Kidney epithelial cell (primary cell): ENCODE results near the gene ZNF319. TPM values are rescaled to one million over a fixed set of nuclear protein-coding genes. Genes with fewer than 3 reads are reported as not detected.
"Not testable (repeated sequence)": the region's sequence is repeated elsewhere in the genome, so short reads cannot be mapped to it uniquely, and the experiment has no call there.

Experiments used
- DNase-seq: peaks from one replicate; pipeline ENCODE4 v3.0.0-alpha.2; 2010; ENCODE audit warnings: low read depth
- H3K27me3 ChIP-seq: 2 replicates; pipeline ENCODE4 v1.6.0; 2011; ENCODE audit warnings: low read length; ENCODE audit not compliant: control insufficient read depth, insufficient read depth
- H3K36me3 ChIP-seq: 2 replicates; pipeline ENCODE4 v1.5.1; 2011; ENCODE audit warnings: low read length; ENCODE audit not compliant: control insufficient read depth, insufficient read depth
- H3K4me3 ChIP-seq: 2 replicates; pipeline ENCODE4 v1.5.1; 2011; ENCODE audit warnings: low read depth, mild to moderate bottlenecking, control low read depth, low read length
- total RNA-seq: library from RNA; depleted of rRNA; stranded (reverse); fragments of >200 nt; gene quantifications from 2 replicates; pipeline ENCODE4 v1.2.3, GENCODE V29; 2015
- TF ChIP-seq, protein P1 (sequence below): IDR thresholded peaks from 2 replicates; pipeline ENCODE4 v1.5.1; 2011; ENCODE audit warnings: mild to moderate bottlenecking, moderate library complexity, low read length, control low read depth, inconsistent platforms; ENCODE audit not compliant: insufficient read depth, poor library complexity, severe bottlenecking

The ZNF319 gene
- total RNA-seq, 1 donor from 2014 or later = 11.9 TPM

DNA sequence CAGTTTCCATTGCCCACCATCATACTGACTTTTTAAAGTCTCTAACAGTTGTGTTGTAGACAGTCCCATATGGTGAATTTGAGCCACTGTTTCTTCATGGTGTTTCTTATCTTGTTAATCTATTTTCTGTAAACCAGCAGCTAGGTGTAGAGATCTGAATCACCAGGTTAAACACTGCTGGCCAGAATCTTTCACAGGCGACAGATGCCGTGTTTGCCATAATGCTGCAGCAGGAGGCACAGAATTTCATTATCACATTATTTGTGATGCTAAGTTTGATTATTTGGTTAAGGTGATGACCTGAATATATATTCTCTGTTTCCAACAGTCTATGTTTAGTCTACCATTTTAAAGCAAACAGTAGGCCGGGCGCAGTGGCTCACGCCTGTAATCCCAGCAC, 18.1 kb downstream of the ZNF319 start:
- Histone ChIP-seq H3K27me3 (peaks cover 16% of the 10 kb centered on the region), H3K4me3 (no peak overlapping the region), H3K36me3 (no peaks in the 10 kb centered on the region)
- TF ChIP-seq, protein P1, sequence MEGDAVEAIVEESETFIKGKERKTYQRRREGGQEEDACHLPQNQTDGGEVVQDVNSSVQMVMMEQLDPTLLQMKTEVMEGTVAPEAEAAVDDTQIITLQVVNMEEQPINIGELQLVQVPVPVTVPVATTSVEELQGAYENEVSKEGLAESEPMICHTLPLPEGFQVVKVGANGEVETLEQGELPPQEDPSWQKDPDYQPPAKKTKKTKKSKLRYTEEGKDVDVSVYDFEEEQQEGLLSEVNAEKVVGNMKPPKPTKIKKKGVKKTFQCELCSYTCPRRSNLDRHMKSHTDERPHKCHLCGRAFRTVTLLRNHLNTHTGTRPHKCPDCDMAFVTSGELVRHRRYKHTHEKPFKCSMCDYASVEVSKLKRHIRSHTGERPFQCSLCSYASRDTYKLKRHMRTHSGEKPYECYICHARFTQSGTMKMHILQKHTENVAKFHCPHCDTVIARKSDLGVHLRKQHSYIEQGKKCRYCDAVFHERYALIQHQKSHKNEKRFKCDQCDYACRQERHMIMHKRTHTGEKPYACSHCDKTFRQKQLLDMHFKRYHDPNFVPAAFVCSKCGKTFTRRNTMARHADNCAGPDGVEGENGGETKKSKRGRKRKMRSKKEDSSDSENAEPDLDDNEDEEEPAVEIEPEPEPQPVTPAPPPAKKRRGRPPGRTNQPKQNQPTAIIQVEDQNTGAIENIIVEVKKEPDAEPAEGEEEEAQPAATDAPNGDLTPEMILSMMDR = no peak
- DNase-seq = no peak

DNA sequence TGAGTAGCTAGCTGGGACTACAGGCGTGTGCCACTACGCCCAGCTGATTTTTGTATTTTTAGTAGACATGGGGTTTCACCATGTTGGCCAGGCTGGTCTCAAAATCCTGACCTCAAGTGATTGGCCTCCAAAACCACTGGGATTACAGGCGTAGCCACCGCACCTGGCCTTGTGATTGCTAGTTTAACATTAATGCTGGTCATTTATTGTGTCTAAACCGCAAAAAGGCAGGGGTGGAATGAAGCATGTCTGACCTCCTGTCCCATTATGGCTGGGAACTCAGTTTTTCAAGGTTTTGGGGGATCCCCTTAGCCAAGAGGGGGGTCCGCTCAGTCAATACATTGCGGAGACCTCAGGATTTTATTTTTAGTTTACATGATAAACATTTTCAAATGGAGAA, 18.8 kb downstream of the ZNF319 start:
- Histone ChIP-seq H3K27me3 (peaks cover 14% of the 10 kb centered on the region), H3K4me3 (no peak overlapping the region), H3K36me3 (no peaks in the 10 kb centered on the region)
- TF ChIP-seq, protein P1 = no peak
- no peak for DNase-seq

DNA sequence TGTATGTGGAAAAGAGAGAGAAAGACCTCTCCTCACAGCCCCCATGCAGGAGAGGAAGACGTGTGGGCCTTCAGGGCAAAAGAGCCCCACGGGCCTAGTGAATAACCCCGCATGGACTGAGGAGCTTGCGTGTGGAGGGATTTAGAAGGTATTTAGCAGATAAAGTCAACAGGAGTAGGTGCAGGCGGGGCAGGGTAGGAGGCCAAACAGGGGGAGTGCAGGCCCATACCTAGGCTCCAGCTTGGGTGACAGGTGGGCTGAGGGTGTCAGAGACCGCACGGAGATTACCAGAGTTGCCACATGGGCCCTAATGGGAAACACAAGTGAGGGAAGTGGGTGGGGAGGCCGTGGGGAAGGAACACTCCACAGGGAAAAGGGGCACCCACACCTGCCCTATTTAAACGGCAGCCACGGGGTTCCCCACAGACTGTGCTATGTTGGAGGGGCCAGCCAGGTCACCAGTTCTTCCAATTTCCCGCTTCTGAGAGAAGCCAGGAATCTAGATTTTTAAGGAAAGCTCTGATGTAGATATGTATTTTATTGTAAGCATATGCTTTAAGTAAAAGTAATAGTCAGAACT, 21.4 kb downstream of the ZNF319 start:
- Histone ChIP-seq H3K36me3 (no peaks in the 10 kb centered on the region), H3K4me3 (no peak overlapping the region), H3K27me3 (peaks cover 2% of the 10 kb centered on the region)
- TF ChIP-seq, protein P1 = no peak
- DNase-seq = no peak

DNA sequence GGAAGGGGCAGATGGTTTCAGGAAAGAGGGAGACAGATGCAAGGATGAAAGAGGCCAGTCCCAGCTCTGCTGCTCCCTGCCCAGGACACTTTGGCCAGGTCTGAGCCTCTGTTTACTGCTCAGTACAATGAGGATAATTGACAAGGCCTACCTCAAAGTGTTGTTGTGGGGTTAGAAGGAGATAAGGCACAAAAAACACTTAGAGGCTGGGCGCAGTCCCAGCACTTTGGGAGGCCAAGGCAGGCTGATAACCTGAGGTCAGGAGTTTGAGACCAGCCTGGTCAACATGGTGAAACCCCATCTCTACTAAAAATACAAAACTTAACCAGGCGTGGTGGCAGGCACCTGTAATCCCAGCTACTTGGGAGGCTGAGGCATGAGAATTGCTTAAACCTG, 22.4 kb downstream of the ZNF319 start:
- DNase-seq, H3K36me3 ChIP-seq, H3K4me3 ChIP-seq, H3K27me3 ChIP-seq: not testable (repeated sequence)

DNA sequence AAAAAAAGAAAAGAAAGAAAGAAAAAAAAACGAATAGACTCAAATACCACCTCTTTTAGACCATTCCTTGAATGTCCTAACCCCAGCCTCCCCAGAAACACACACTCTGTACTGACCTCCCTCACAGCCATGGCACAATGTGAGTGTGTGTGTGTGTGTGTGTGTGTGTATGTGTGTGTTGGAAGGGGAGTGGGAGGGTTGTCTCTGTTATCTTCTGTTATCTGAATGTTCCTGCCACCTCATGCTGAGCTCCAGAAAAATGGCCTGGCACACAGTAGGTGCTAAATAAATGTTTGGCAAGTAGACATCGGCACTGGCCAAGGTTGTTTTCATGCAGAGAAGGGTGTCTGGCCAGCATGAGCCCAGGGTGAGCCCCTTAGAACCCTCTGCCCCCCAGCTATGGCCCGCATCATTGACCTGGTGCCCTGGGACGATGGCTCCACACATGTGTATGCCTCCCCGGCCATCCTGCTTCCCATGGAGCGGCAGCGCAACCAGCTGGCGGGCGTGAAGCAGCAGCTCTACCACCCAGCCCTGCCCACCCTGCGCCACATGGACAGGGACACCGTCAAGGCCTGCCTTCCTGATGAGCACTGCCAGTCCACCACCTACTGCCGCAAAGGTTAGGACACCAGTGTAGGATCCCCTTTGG, 22.9 kb downstream of the ZNF319 start:
- Histone ChIP-seq H3K36me3 (no peaks in the 10 kb centered on the region), H3K4me3 (no peak overlapping the region), H3K27me3 (peaks cover 5% of the 10 kb centered on the region)
- DNase-seq = no peak
- TF ChIP-seq, protein P1 = no peak

DNA sequence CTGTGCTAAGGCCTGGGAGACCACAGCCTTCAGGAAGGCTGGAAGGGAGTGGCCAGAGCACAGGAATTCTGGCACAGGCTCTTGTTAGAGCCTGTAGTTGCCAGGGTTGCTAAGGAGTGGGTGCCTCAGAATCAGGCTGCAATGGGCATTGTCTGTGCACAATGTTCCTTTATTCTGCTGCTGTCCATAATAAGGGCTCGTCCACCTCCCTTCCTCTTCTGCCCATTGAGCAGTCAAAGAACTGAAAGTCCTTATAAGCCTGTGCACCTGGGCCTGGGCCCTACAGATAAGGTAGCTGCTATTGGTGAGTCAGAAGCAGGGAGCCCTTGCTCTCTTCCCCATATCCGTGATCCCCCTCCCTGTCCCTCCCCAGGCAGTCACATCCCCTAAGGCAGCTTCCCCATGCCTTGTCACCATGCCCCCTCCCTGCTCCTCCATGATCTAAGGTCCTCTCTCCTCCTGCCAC, 24.1 kb downstream of the ZNF319 start:
- Histone ChIP-seq H3K4me3 (no peak overlapping the region), H3K36me3 (no peaks in the 10 kb centered on the region), H3K27me3 (peaks cover 7% of the 10 kb centered on the region)
- TF ChIP-seq, protein P1 = no peak
- no peak for DNase-seq
